GM10266 (cell line): Measurements from ENCODE around the gene SSH3.

Experiments used
- DNase-seq: peaks from one replicate; pipeline ENCODE4 v3.0.0; 2012; ENCODE audit errors: extremely low spot score
- CTCF ChIP-seq: IDR thresholded peaks from 2 replicates; pipeline ENCODE4 v1.5.1; 2012; ENCODE audit warnings: mild to moderate bottlenecking, low read depth; ENCODE audit not compliant: control insufficient read depth, insufficient read depth; ENCODE audit errors: missing control alignments

SSH3 gene

GRCh38 chr11:67274768-67275605 lies 28.3 kb upstream of the SSH3 start:
- no peak for DNase-seq
- no peak for TF ChIP-seq CTCF

GRCh38 chr11:67275606-67276409 lies 27.5 kb upstream of the SSH3 start:
- no peak for DNase-seq
- TF ChIP-seq CTCF, result no peak

GRCh38 chr11:67276781-67277230 lies 26.5 kb upstream of the SSH3 start:
- TF ChIP-seq CTCF, result peak; percentile 60
- no peak for DNase-seq

- TF ChIP-seq CTCF, result no peak
- peak; percentile 93 for DNase-seq
These were observed 25.9 kb upstream of the SSH3 start for GRCh38 chr11:67277231-67277961.

- no peak for DNase-seq
- TF ChIP-seq CTCF, result no peak
These were observed 25.0 kb upstream of the SSH3 start for GRCh38 chr11:67278135-67278938.

GRCh38 chr11:67278939-67279588 lies 24.3 kb upstream of the SSH3 start:
- no peak for TF ChIP-seq CTCF
- no peak for DNase-seq
